Activated naive CD8-positive, alpha-beta T cell (primary cell): ENCODE measurements around the gene EIF4G3.
"Not testable (repeated sequence)": the region's sequence is repeated elsewhere in the genome, so short reads cannot be mapped to it uniquely, and the experiment has no call there.

ENCODE experiments used
- H3K27ac Mint-ChIP-seq: one replicate; pipeline ENCODE4 v1.8.0; 2021; ENCODE audit warnings: mixed read lengths
- H3K27me3 Mint-ChIP-seq: one replicate; pipeline ENCODE4 v1.8.0; 2021; ENCODE audit warnings: mixed read lengths
- H3K36me3 Mint-ChIP-seq: one replicate; pipeline ENCODE4 v1.8.0; 2021; ENCODE audit warnings: mixed read lengths
- H3K4me1 Mint-ChIP-seq: one replicate; pipeline ENCODE4 v1.8.0; 2021; ENCODE audit warnings: low read depth, mixed read lengths
- H3K4me3 Mint-ChIP-seq: one replicate; pipeline ENCODE4 v1.8.0; 2021; ENCODE audit warnings: mild to moderate bottlenecking, mixed read lengths
- H3K9me3 Mint-ChIP-seq: one replicate; pipeline ENCODE4 v1.8.0; 2021; ENCODE audit warnings: low read depth, mixed read lengths

Gene EIF4G3

DNA sequence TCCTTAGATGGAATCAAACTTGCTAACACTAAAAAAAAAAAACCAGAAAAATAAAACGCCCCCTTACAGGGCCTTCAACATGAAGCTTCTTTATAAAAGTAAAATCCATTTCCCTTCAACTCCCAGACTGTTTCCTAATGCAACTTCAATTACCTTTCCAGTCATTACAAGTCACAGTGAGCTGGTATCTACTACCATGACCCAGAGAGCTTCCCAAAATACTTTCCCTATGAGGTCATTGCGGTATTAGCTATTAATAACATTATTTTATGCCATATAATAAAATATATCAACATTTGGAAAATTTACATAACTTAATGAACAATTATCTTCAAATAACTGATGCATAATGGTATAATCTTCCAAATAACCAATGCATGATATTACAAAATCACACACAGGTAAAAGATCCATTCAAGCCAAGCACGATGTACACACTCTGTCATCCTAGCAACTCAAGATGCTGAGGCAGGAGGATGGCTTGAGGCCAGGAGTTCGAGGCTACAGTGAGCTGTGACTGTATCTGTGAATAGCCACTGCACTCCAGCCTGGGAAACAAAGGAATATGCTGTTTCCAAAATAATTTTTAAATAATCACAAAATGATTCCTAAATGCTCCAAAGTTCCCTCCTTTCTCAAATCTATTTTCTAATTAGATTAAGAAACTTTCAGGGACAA lies 24.1 kb downstream of the EIF4G3 start:
- no peaks in the 10 kb centered on the region for H3K4me1 Mint-ChIP-seq
- no peaks in the 10 kb centered on the region for H3K27me3 Mint-ChIP-seq
- peaks cover 5% of the 10 kb centered on the region for H3K36me3 Mint-ChIP-seq
- no peak overlapping the region for H3K27ac Mint-ChIP-seq
- H3K4me3 Mint-ChIP-seq: no peak overlapping the region
- H3K9me3 Mint-ChIP-seq: no peaks in the 10 kb centered on the region

DNA sequence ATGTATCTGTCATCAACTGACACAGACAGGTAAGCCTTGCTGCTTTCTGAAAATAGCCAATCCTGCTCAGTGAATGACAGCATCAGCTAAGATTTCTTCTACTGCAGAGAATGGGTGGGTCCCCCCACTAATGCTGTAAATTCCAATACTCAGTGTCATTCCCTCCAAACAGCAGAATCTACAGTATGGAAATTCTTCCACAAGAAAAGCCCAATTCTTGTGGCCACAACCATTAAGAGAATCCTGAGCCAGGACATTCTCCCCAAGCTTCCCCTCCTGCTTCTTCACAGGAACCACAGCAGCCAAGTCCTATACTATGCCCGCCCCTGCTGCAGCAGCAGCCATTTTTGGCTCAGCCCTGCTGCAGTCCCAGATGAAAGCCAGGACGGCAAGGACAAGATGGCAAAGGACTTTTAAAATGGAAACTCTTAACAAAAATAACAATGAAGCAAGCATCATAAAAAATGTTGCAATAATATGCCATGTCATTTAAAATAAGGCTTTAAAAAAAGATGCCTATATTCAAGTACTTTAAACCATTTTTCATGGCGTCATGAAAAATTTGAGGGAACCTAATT lies 26.8 kb downstream of the EIF4G3 start:
- no peaks in the 10 kb centered on the region for H3K36me3 Mint-ChIP-seq
- no peak overlapping the region for H3K4me3 Mint-ChIP-seq
- H3K4me1 Mint-ChIP-seq: no peaks in the 10 kb centered on the region
- H3K27ac Mint-ChIP-seq: no peak overlapping the region
- H3K9me3 Mint-ChIP-seq: no peaks in the 10 kb centered on the region
- H3K27me3 Mint-ChIP-seq: no peaks in the 10 kb centered on the region

GRCh38 chr1:21149430-21149854 lies 27.3 kb downstream of the EIF4G3 start:
- no peaks in the 10 kb centered on the region for H3K4me1 Mint-ChIP-seq
- H3K27me3 Mint-ChIP-seq: no peaks in the 10 kb centered on the region
- no peaks in the 10 kb centered on the region for H3K36me3 Mint-ChIP-seq
- H3K27ac Mint-ChIP-seq: no peak overlapping the region
- H3K4me3 Mint-ChIP-seq: no peak overlapping the region
- no peaks in the 10 kb centered on the region for H3K9me3 Mint-ChIP-seq

GRCh38 chr1:21143752-21144151 lies 32.9 kb downstream of the EIF4G3 start:
- no peaks in the 10 kb centered on the region for H3K36me3 Mint-ChIP-seq
- H3K4me3 Mint-ChIP-seq: no peak overlapping the region
- H3K27me3 Mint-ChIP-seq: no peaks in the 10 kb centered on the region
- no peaks in the 10 kb centered on the region for H3K9me3 Mint-ChIP-seq
- H3K27ac Mint-ChIP-seq: no peak overlapping the region
- H3K4me1 Mint-ChIP-seq: no peaks in the 10 kb centered on the region

DNA sequence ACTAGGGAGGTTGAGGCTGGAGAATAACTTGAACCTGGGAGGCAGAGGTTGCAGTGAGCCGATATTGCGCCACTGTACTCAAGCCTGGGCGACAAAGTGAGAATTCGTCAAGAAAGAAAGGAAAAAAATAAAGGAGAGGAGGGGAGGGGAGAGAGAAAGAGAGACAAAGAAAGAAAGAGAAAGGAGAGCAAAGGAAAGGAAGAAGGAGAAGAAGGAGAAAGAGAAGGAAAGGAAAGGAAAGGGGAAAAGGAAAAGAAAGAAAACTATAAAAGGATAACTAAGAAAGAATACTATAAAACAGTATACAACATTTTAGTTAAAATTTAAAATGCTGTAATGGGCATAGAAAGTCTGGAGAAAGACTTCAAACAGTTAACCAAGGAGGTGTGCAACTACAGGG lies 33.6 kb downstream of the EIF4G3 start:
- H3K4me1 Mint-ChIP-seq: no peaks in the 10 kb centered on the region
- H3K27ac Mint-ChIP-seq: no peak overlapping the region
- H3K27me3 Mint-ChIP-seq: no peaks in the 10 kb centered on the region
- no peaks in the 10 kb centered on the region for H3K9me3 Mint-ChIP-seq
- peaks cover 2% of the 10 kb centered on the region for H3K36me3 Mint-ChIP-seq
- no peak overlapping the region for H3K4me3 Mint-ChIP-seq

GRCh38 chr1:21141030-21141429 lies 35.7 kb downstream of the EIF4G3 start:
- no peak overlapping the region for H3K27ac Mint-ChIP-seq
- no peaks in the 10 kb centered on the region for H3K27me3 Mint-ChIP-seq
- H3K9me3 Mint-ChIP-seq: no peaks in the 10 kb centered on the region

DNA sequence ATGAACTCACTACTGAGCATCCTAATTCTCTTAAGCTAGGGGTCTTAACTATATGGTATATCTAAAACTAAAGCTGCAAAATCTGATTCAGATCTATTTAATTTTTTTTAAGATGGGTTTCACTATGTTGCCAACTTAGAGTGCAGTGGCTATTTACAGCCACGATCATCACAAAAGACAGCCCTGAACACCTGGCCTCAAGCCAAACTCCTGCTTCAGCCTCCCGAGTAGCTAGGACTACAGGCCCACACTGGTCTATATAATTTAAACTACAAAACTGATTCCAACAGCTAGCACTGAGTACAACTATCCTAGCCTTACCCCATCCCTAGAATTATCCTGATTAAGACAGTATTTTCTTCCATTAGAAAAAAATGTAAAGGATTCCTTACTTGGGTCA lies 37.1 kb downstream of the EIF4G3 start:
- H3K9me3 Mint-ChIP-seq: no peaks in the 10 kb centered on the region
- H3K27ac Mint-ChIP-seq: no peak overlapping the region
- no peak overlapping the region for H3K4me3 Mint-ChIP-seq
- H3K27me3 Mint-ChIP-seq: no peaks in the 10 kb centered on the region
- H3K4me1 Mint-ChIP-seq: no peaks in the 10 kb centered on the region
- peaks cover 12% of the 10 kb centered on the region for H3K36me3 Mint-ChIP-seq

More at GRCh38 chr1:21141030-21141429, 35.7 kb downstream of the EIF4G3 start:
- Mint-ChIP-seq H3K4me1 (no peaks in the 10 kb centered on the region), H3K4me3 (no peak overlapping the region), H3K36me3 (peaks cover 10% of the 10 kb centered on the region)

- not testable (repeated sequence) for H3K4me3 Mint-ChIP-seq, H3K4me1 Mint-ChIP-seq, H3K27me3 Mint-ChIP-seq, H3K9me3 Mint-ChIP-seq, H3K27ac Mint-ChIP-seq
- peaks cover 14% of the 10 kb centered on the region for H3K36me3 Mint-ChIP-seq
These were observed 40.4 kb downstream of the EIF4G3 start for GRCh38 chr1:21136344-21136743.

GRCh38 chr1:21131200-21131599 lies 45.5 kb downstream of the EIF4G3 start:
- Mint-ChIP-seq H3K36me3 (peaks cover 15% of the 10 kb centered on the region), H3K27ac (no peak overlapping the region), H3K27me3 (no peaks in the 10 kb centered on the region), H3K4me1 (no peaks in the 10 kb centered on the region), H3K4me3 (no peak overlapping the region), H3K9me3 (no peaks in the 10 kb centered on the region)

DNA sequence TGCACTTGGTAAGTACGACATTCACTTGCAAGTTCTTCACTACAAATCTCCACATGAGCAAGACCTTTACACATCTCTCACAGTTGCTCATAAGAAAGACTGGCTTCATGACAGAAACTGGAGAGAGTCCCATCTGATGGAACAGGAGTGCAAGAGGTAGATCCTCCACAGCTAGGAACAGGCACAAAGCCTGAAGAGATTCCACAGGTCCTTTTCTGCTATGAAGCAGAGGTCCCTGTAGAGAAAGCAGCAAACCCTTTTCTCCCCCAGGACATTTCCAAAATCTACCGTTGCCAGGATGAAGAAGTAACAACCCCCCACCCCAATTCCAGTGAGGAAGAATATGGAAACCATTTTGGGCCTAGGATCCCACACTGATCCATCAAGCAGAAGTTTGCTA lies 47.3 kb downstream of the EIF4G3 start:
- Mint-ChIP-seq H3K4me1 (no peaks in the 10 kb centered on the region), H3K9me3 (no peaks in the 10 kb centered on the region), H3K4me3 (no peak overlapping the region), H3K27me3 (no peaks in the 10 kb centered on the region), H3K36me3 (peaks cover 12% of the 10 kb centered on the region), H3K27ac (no peak overlapping the region)

GRCh38 chr1:21126324-21126723 lies 50.4 kb downstream of the EIF4G3 start:
- H3K4me1 Mint-ChIP-seq: no peaks in the 10 kb centered on the region
- no peaks in the 10 kb centered on the region for H3K27me3 Mint-ChIP-seq
- no peaks in the 10 kb centered on the region for H3K9me3 Mint-ChIP-seq
- H3K27ac Mint-ChIP-seq: no peak overlapping the region
- no peak overlapping the region for H3K4me3 Mint-ChIP-seq
- peaks cover 17% of the 10 kb centered on the region for H3K36me3 Mint-ChIP-seq

GRCh38 chr1:21124846-21125245 lies 51.9 kb downstream of the EIF4G3 start:
- Mint-ChIP-seq H3K9me3 (no peaks in the 10 kb centered on the region), H3K4me1 (no peaks in the 10 kb centered on the region), H3K27me3 (no peaks in the 10 kb centered on the region), H3K27ac (no peak overlapping the region), H3K36me3 (peaks cover 12% of the 10 kb centered on the region), H3K4me3 (no peak overlapping the region)

GRCh38 chr1:21123287-21123948 lies 53.3 kb downstream of the EIF4G3 start:
- no peaks in the 10 kb centered on the region for H3K4me1 Mint-ChIP-seq
- no peak overlapping the region for H3K4me3 Mint-ChIP-seq
- no peaks in the 10 kb centered on the region for H3K27me3 Mint-ChIP-seq
- no peak overlapping the region for H3K27ac Mint-ChIP-seq
- H3K9me3 Mint-ChIP-seq: no peaks in the 10 kb centered on the region
- H3K36me3 Mint-ChIP-seq: peaks cover 8% of the 10 kb centered on the region

DNA sequence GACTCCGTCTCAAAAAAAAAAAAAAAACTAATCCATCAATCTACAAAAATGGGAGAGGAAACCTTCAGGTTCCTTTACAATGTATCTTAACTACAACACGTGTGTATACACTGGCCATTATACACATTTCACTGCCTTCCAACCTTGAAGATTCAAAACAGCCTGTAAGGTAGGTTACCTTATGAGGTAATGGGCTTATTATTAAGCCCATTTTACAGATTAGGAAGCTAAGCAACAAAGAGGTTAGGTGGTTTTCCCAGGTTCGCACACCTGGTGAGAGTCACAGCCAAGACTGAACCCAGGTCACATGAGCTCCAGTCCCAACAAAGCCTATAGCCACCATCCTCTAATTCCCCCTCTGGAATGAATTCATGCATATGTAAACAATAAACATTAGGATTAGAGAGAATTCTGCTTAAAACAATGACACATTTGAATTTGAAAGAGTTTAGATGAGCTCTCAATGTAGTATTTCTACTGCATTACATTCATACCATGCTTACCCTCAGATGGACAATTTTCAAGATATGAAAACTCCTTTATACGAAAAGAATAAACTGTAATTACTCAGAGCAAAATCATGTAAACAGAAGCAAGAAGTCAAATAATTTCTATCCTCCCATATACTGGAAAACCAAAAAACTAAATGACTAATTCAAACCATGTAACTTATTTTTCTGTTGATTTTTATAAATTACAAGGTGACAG lies 54.8 kb downstream of the EIF4G3 start:
- H3K4me3 Mint-ChIP-seq: no peak overlapping the region
- H3K27me3 Mint-ChIP-seq: no peaks in the 10 kb centered on the region
- no peak overlapping the region for H3K27ac Mint-ChIP-seq
- no peaks in the 10 kb centered on the region for H3K4me1 Mint-ChIP-seq
- no peaks in the 10 kb centered on the region for H3K9me3 Mint-ChIP-seq
- H3K36me3 Mint-ChIP-seq: peaks cover 6% of the 10 kb centered on the region

- no peaks in the 10 kb centered on the region for H3K27me3 Mint-ChIP-seq
- H3K27ac Mint-ChIP-seq: no peak overlapping the region
- peaks cover 6% of the 10 kb centered on the region for H3K36me3 Mint-ChIP-seq
- no peaks in the 10 kb centered on the region for H3K9me3 Mint-ChIP-seq
- H3K4me3 Mint-ChIP-seq: no peak overlapping the region
- H3K4me1 Mint-ChIP-seq: no peaks in the 10 kb centered on the region
These were observed 58.5 kb downstream of the EIF4G3 start for GRCh38 chr1:21118167-21118566.
